ENCODE results near the gene ENPP5.

ENPP5 gene

DNA sequence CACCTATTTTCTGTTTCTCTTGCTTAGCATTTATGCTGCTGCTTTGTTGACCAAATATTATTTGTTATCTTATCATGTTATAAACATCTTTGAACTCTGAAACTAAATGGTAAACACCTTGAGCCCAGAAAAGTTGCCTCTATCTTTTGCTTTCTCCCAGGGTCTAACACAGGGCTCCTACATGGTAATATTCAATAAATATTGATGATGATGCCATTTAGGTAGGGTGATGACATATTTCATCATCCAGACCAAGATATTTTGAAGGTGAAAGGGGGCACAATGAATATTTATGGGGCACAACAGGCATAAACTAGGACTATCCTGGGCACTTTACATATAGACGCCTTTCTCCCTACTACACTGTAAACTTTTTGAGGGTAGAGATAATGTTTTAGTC lies 52.6 kb downstream of the ENPP5 start:
- H3K27me3 ChIP-seq = no peaks in the 10 kb centered on the region
- TF ChIP-seq CTCF (IDR thresholded peaks at IDR 0.05) = no peak
- intact Hi-C loops (cut with DNase I; ENCODE audit: low total_unique reads) = no loop called here

GRCh38 chr6:46116289-46116688 lies 54.5 kb downstream of the ENPP5 start:
- no peaks in the 10 kb centered on the region for H3K9me3 ChIP-seq
- intact Hi-C loops (cut with DNase I; ENCODE audit: low total_unique reads) = no loop called here
- H3K4me3 ChIP-seq = no peak overlapping the region
- H3K27ac ChIP-seq = no peak overlapping the region
- DNase-seq = no peak
- TF ChIP-seq CTCF (IDR thresholded peaks at IDR 0.05) = no peak
- no peaks in the 10 kb centered on the region for H3K36me3 ChIP-seq
- no peaks in the 10 kb centered on the region for H3K4me1 ChIP-seq
- no peaks in the 10 kb centered on the region for H3K27me3 ChIP-seq

More for the DNA sequence above, 52.6 kb downstream of the ENPP5 start:
- no peak for DNase-seq
- Histone ChIP-seq H3K4me1 (no peaks in the 10 kb centered on the region), H3K36me3 (no peaks in the 10 kb centered on the region), H3K9me3 (no peaks in the 10 kb centered on the region), H3K27ac (no peak overlapping the region), H3K4me3 (no peak overlapping the region)

GRCh38 chr6:46115634-46116033 lies 55.1 kb downstream of the ENPP5 start:
- Histone ChIP-seq H3K4me3 (no peak overlapping the region), H3K9me3 (no peaks in the 10 kb centered on the region), H3K27me3 (no peaks in the 10 kb centered on the region), H3K4me1 (no peaks in the 10 kb centered on the region), H3K36me3 (no peaks in the 10 kb centered on the region), H3K27ac (no peak overlapping the region)
- DNase-seq = no peak
- TF ChIP-seq CTCF (IDR thresholded peaks at IDR 0.05) = no peak
- intact Hi-C loops (cut with DNase I; ENCODE audit: low total_unique reads) = no loop called here

- Histone ChIP-seq H3K27me3 (no peaks in the 10 kb centered on the region), H3K36me3 (no peaks in the 10 kb centered on the region), H3K4me1 (no peaks in the 10 kb centered on the region), H3K4me3 (no peak overlapping the region), H3K9me3 (no peaks in the 10 kb centered on the region), H3K27ac (no peak overlapping the region)
- intact Hi-C loops (cut with DNase I; ENCODE audit: low total_unique reads) = no loop called here
- no peak for DNase-seq
- no peak for TF ChIP-seq CTCF (IDR thresholded peaks at IDR 0.05)
These were observed 57.4 kb downstream of the ENPP5 start for GRCh38 chr6:46113370-46113769.
